CD4-positive, alpha-beta T cell treated with Interleukin-15 for 4 hours (primary cell): ENCODE data around the gene OR1E2.
"Not testable (repeated sequence)": the region's sequence is repeated elsewhere in the genome, so short reads cannot be mapped to it uniquely, and the experiment has no call there.

Experiments used
- DNase-seq: peaks from one replicate; pipeline ENCODE4 v3.0.0-alpha.2; 2020; ENCODE audit warnings: low spot score

OR1E2 gene

DNA sequence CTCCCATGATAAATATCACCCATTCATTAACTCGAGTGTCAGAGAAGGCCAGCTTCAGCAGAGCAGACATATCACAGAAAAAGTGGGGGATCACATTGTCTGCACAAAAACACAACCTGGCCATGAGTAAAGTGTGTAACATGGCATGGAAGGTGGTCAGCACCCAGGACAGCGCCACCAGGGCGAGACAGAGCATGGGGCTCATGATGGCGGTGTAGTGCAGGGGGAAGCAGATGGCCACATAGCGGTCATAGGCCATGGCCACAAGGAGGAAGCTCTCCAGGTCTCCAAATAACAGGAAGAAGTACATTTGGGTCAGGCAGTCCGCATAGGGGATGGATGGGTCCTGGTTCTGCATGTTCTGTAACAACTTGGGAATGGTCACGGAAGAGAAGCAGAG is 35.8 kb downstream of the OR1E2 start:
- DNase-seq, result not testable (repeated sequence)

DNA sequence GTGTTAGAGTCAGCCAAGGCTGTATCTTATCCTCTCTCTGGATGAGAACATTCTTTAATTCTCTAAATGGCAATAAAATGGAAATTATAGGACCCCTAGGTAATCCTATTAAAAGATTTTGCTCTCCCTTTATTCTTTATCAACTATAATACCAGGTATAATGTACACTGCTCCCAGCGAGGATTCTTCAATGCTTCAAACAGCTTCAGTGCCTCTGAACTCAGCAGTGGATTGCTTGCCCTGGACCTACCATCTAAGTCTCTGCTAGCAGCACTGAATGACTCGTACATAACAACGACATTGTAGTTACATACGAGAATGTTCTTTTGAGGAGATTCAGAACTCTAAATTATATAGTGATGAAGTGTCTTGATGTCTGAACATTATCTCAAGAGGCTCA is 43.9 kb downstream of the OR1E2 start:
- no peak for DNase-seq

DNA sequence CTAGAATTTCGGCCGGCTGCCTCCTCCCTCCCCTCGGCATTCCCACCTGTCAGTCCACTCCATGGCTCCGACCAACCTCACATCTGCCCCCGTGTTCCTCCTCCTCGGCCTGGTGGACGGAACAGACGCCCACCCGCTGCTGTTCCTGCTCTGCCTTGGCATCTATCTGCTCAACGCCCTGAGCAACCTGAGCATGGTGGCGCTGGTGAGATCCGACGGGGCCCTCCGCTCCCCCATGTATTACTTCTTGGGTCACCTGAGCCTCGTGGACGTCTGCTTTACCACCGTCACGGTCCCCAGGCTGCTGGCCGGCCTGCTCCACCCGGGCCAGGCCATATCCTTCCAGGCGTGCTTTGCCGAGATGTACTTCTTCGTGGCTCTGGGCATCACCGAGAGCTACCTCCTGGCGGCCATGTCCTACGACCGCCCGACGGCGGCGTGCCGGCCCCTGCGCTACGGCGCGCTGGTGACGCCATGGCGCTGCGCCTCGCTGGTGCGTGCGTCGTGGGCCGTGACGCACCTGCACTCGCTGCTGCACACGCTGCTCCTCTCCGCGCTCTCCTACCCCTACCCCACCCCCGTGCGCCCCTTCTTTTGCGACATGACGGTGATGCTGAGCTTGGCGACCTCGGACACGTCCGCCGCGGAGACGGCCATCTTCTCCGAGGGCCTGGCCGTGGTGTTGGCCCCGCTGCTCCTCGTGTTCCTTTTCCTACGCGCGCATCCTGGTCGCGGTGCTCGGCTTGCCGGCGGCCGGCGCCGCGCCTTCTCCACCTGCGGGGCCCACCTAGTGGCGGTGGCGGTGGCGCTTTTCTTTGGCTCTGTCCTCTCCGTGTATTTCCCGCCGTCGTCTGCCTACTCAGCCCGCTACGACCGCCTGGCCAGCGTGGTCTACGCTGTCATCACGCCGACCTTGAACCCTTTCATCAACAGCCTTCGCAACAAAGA is 47.5 kb downstream of the OR1E2 start, which contains the start of gene OR3A2:
OR3A2 (minus strand) TSS at position 440 of the 948 bp plus-strand sequence.
- DNase-seq, result no peak
